HepG2 (cell line): ENCODE results near the gene BBLN. TPM values are rescaled to one million over a fixed set of nuclear protein-coding genes. Genes with fewer than 3 reads are reported as not detected.

Experiments used
- ARID3A ChIP-seq: IDR thresholded peaks from 2 replicates; pipeline ENCODE4 v1.6.1; 2012; ENCODE audit warnings: low read depth, low read length, improper control_type of control experiment
- BCL6 ChIP-seq: IDR thresholded peaks from 2 replicates; pipeline ENCODE4 v1.6.1; 2016; ENCODE audit warnings: missing genetic modification reagents, missing compliant biosample characterization
- CREM ChIP-seq, 2 experiments: sonication (generic) in 1 of 2; formaldehyde crosslinking in 1 of 2; IDR thresholded peaks; 2 replicates each; pipeline versions ENCODE4 v1.4.0 to v1.6.1; 2016 to 2020; ENCODE audit warnings: antibody characterized with exemption in 1 of 2, mild to moderate bottlenecking in 1 of 2, missing genetic modification reagents in 1 of 2
- ETV5 ChIP-seq: IDR thresholded peaks from 2 replicates; pipeline ENCODE4 v1.6.1; 2018; ENCODE audit warnings: missing biosample characterization, missing genetic modification reagents, inconsistent platforms, borderline replicate concordance
- FOXO1 ChIP-seq: sonication (generic); formaldehyde crosslinking; IDR thresholded peaks from 2 replicates; pipeline ENCODE4 v1.4.0; 2020; ENCODE audit warnings: missing genetic modification reagents
- HNRNPLL ChIP-seq: fragments of 200-400 bp; formaldehyde crosslinking; IDR thresholded peaks from 2 replicates; pipeline ENCODE4 v1.6.1; 2017; ENCODE audit warnings: mild to moderate bottlenecking, low read depth, low read length; ENCODE audit not compliant: poor library complexity, severe bottlenecking
- NCOA5 ChIP-seq: sonication (generic); formaldehyde crosslinking; IDR thresholded peaks from 2 replicates; pipeline ENCODE4 v1.4.0; 2020; ENCODE audit warnings: missing genetic modification reagents
- NFE2 ChIP-seq: sonication (generic); formaldehyde crosslinking; IDR thresholded peaks from 2 replicates; pipeline ENCODE4 v1.4.0; 2020; ENCODE audit warnings: missing genetic modification reagents
- PAXIP1 ChIP-seq: sonication (generic); formaldehyde crosslinking; conservative IDR thresholded peaks from 2 replicates; pipeline ENCODE4 v1.4.0; 2020; ENCODE audit warnings: mild to moderate bottlenecking, missing genetic modification reagents, moderate library complexity
- PTBP1 ChIP-seq: fragments of 200-400 bp; formaldehyde crosslinking; IDR thresholded peaks from 2 replicates; pipeline ENCODE4 v1.6.1; 2018; ENCODE audit warnings: low read length, low read depth; ENCODE audit not compliant: poor library complexity, severe bottlenecking
- RAD51 ChIP-seq: fragments of 450-650 bp; IDR thresholded peaks from 2 replicates; pipeline ENCODE4 v1.6.1; 2016; ENCODE audit warnings: borderline replicate concordance
- RNF219 ChIP-seq: sonication (generic); formaldehyde crosslinking; IDR thresholded peaks from 2 replicates; pipeline ENCODE4 v1.5.0; 2020; ENCODE audit warnings: mild to moderate bottlenecking, missing genetic modification reagents
- TEAD2 ChIP-seq: sonication (generic); formaldehyde crosslinking; IDR thresholded peaks from 2 replicates; pipeline ENCODE4 v1.9.0; 2021; ENCODE audit warnings: missing genetic modification reagents
- TGIF2 ChIP-seq: IDR thresholded peaks from 2 replicates; pipeline ENCODE4 v1.6.1; 2016; ENCODE audit warnings: control low read depth, missing compliant biosample characterization
- U2AF2 ChIP-seq: fragments of 200-400 bp; formaldehyde crosslinking; IDR thresholded peaks from 2 replicates; pipeline ENCODE4 v1.6.1; 2017; ENCODE audit warnings: low read depth, mild to moderate bottlenecking, low read length
- ZNF274 ChIP-seq: sonication (generic); formaldehyde crosslinking; IDR thresholded peaks from 2 replicates; pipeline ENCODE4 v1.5.1; 2020; ENCODE audit warnings: mild to moderate bottlenecking, missing genetic modification reagents
- ZNF350 ChIP-seq: sonication (generic); formaldehyde crosslinking; IDR thresholded peaks from 2 replicates; pipeline ENCODE4 v1.4.0; 2020; ENCODE audit warnings: mild to moderate bottlenecking, low read depth, missing genetic modification reagents, borderline replicate concordance
- ZNF510 ChIP-seq: sonication (generic); formaldehyde crosslinking; IDR thresholded peaks from 2 replicates; pipeline ENCODE4 v1.4.0; 2020; ENCODE audit warnings: low read depth, mild to moderate bottlenecking, missing genetic modification reagents
- ZNF552 ChIP-seq: sonication (generic); formaldehyde crosslinking; IDR thresholded peaks from 2 replicates; pipeline ENCODE4 v1.9.0; 2022; ENCODE audit warnings: missing genetic modification reagents, mild to moderate bottlenecking, borderline replicate concordance
- ZNF605 ChIP-seq: sonication (generic); formaldehyde crosslinking; IDR thresholded peaks from 2 replicates; pipeline ENCODE4 v1.8.0; 2022; ENCODE audit warnings: mild to moderate bottlenecking, missing genetic modification reagents
- ZSCAN25 ChIP-seq: sonication (generic); formaldehyde crosslinking; IDR thresholded peaks from 2 replicates; pipeline ENCODE4 v1.8.0; 2022; ENCODE audit warnings: mild to moderate bottlenecking, missing genetic modification reagents
- polyA plus RNA-seq, 8 experiments: library from polyadenylated mRNA; depleted of rRNA in 3 of 8; stranded (reverse) in 7 of 8; unstranded in 1 of 8; fragments of >200 nt; fragmentation: Illumina TruSeq in 4 of 8; extraction: Trizol in 4 of 8; gene quantifications; 2 replicates each; pipeline versions ENCODE4 v1.2.1 to v1.2.3, GENCODE V29; 2011 to 2016; ENCODE audit warnings: low read depth in 4 of 8, missing spikeins in 1 of 8, mixed read lengths in 1 of 8; ENCODE audit not compliant: insufficient read depth in 1 of 8
- total RNA-seq, 5 experiments: library from RNA; depleted of rRNA; stranded (reverse); fragments of >200 nt; fragmentation: Illumina TruSeq; extraction: Trizol; gene quantifications; 2 replicates each; pipeline ENCODE4 v1.2.3, GENCODE V29; 2016; ENCODE audit warnings: low read depth in 1 of 5

BBLN gene
- total and polyA plus RNA-seq, 2 of the 13 experiments (the other 11 are each of a cell fraction or from before 2014, with no cell fraction given) = 27.6 to 33.1 TPM

- TF ChIP-seq ZNF552 (CRISPR knock-in tag) (no peak), ZSCAN25 (CRISPR knock-in tag) (peak; percentile 47; the same call in 1 of the 2 replicates), RNF219 (CRISPR knock-in tag) (no peak), ZNF605 (CRISPR knock-in tag) (0 out of 2 replicates have a peak, but pooled peaks have one; percentile 53), PTBP1 (no peak), TGIF2 (CRISPR knock-in tag) (no peak), NFE2 (CRISPR knock-in tag) (no peak), PAXIP1 (peak; percentile 49), ARID3A (peak; percentile 72; the same call in 1 of the 2 replicates), NCOA5 (no peak), BCL6 (peak; percentile 51), ZNF350 (CRISPR knock-in tag) (peak; percentile 78; the same call in 1 of the 2 replicates), HNRNPLL (peak; percentile 37), FOXO1 (CRISPR knock-in tag) (peak; percentile 92), RAD51 (no peak), TEAD2 (CRISPR knock-in tag) (no peak), U2AF2 (no peak), ZNF510 (CRISPR knock-in tag) (no peak), CREM (IDR thresholded peaks at IDR 0.05) (peak; percentile 38; the same call in 1 of the 2 replicates), CREM (CRISPR knock-in tag; IDR thresholded peaks at IDR 0.05) (no peak), ZNF274 (CRISPR knock-in tag) (0 out of 2 replicates have a peak, but pooled peaks have one; percentile 20), ETV5 (CRISPR knock-in tag) (peak; percentile 37; the same call in 1 of the 2 replicates)
Measured at GRCh38 chr9:128117613-128118471, 42.2 kb upstream of the BBLN start (continued).
